GM19025 (cell line): ENCODE data around the gene GSTK1.

ENCODE experiments used
- ATAC-seq: cut with Tn5 transposase; IDR thresholded peaks from one replicate; pipeline ENCODE4 v1.9.1; 2021; ENCODE audit warnings: mild to moderate bottlenecking, low read depth, moderate library complexity; ENCODE audit not compliant: unreplicated experiment

GSTK1 gene

DNA sequence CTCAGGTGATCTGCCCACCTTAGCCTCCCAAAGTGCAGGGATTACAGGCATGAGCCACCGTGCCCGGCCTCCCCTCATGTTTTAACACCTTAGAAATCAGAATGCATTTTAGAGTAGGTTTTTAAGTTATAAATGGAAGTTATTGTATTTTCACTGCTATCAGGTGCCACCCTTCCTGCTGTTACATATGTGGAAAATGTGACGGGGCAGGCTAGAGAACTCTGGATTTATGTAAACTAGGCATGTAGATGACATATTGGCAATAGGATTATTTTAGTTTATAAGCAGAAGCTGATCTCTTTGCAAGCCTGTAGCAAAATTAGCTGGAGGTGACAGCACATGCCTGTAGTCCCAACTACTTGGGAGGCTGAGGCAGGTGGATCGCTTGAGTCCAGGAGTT, 27.1 kb downstream of the GSTK1 start:
- ATAC-seq, result no peak

DNA sequence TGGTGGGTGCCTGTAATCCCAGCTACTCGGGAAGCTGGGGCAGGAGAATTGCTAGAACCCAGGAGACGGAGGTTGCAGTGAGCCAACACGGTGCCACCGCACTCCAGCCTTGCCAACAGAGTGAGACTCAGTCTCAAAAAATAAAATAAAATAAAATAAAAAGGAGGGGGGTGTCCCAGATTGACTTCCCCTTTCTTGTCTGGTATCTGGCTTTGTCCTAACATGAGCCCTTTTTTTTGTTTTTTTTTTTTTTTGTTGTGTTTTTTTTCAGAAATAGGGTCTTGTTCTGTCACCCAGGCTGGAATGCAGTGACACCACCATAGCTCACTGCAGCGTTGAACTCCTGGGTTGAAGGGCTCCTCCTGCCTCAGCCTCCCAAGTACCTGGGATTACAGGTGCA, 29.6 kb downstream of the GSTK1 start:
- no peak for ATAC-seq

DNA sequence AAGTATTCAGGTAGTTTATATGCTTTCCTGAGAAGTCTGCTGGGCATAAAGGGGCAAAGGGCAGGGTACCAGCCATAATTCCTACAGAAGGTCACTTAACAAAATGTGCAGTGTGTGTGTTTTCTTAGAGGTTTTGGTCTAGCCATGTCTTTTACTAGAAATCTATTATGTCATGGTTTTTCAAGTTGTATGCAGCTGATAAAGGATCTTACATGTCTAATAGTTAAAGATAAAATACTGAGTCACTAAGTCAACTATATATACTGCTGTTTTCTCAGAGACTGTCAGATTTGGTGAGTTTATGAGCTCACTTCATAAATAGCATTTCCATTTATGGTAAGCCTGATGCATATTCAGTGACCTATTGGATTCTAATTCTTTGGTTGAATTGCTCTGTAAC, 32.6 kb downstream of the GSTK1 start:
- ATAC-seq, result no peak

DNA sequence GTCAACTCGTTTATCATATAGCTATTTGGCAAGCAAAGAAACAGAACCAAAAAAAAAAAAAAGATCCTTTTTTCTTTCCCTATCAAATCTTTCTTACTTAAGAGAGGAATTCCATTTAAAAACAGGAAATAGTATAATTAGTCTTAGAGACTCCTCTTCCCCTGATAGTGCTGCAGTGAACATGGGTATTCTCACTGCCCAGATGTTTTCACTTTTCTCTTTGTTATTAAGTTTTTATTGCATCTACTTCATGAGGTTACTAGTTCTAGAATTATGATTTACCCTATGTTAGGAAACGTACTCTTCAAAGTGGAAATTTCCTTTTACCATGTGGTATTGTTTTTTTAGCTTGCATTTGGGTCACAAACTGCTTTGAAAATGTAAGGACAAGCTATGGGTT, 33.4 kb downstream of the GSTK1 start:
- no peak for ATAC-seq

DNA sequence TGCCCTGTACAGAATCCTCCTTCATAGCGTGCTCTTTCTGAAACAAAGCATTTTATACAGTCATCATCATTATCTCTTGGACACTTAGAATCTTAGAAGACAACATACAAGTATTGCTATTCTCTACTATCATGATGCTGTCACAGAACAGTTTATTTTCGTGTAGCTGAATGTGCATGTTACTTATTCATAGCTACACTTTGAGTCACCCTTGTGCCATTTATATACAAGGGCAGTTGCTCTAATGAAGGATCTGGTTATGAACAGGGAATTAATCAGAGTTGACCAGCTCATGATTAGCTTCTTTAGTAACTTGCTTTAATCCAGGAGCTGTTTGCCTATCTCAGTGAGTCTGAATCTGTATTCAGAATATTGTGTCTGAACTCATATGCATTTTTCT, 36.1 kb downstream of the GSTK1 start:
- ATAC-seq, result no peak

DNA sequence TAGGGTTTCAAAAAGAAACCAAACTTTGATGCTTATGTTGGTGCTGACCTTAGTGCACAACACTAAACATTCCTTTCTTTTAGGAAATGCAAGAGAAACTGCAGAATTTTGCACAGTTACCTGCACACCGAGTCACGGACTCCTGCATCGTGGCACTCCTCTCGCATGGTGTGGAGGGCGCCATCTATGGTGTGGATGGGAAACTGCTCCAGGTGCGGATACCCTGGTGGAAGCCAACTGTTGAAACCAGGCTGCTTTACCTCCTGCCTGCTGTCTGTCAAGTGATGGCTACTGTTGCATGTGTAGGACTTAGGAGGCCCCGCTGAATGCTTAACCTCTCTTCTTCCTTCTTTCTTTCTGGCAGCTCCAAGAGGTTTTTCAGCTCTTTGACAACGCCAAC, 36.6 kb downstream of the GSTK1 start:
- ATAC-seq, result peak; percentile 64

DNA sequence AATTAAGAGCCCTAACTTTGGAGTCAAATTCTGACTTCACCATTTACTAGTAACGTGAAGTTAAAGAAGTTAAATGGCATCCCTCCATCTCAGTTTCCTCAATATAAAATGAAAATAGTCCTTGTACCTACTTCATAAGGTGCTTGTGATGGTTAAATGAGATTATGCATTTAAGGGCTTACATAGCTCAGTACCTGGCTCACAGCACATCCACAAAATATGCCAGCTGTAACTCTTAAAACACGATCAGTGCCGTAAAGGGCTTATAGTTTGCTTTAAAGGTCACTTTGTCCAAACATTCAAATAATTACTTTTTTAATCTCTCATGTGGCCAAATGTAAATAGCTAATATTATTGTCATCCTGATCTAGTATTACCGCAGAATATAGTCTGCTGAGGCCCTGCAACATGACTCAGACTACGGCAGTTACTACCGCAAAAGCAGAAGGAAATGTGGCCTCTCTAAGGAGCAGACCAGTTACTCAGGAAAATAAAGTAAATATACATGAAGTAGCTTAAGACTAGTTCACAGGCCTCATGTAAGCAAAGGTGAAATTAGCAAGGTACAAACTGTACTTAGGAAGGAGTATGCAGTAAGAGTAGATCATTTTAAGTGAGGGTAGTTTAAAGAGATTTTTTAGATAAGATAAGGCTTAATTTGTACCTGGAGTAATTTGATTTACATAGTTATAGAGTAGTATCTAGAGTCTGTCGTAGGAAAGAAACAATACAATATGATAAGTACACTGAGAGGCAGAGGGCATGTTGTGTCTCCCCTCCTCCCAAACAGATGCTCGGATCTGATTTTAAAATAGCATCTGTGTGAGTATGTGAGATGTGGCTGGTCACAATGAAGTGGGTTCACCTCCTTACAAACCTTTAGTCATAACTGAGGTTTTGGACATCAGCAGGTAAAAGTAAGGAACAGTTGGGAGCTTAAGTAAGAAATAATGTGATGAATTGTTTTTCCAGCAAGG, 38.0 kb downstream of the GSTK1 start:
- ATAC-seq, result no peak

DNA sequence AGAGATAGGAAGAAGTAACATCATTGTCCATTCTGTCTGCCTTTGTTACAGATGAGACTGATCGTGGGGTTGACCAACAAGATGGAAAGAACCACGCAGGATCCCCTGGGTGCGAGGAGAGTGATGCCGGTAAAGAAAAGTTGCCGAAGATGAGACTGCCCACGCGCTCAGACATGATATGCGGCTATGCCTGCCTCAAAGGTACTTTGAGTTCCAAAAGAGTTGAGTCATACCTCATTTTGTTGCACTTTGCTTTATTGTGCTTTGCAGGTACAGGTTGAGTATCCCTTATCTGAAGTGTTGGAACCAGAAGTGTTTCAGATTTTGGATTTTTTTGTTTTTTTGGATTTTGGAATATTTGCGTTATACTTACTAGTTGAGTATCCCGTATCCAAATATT, 40.5 kb downstream of the GSTK1 start:
- no peak for ATAC-seq

DNA sequence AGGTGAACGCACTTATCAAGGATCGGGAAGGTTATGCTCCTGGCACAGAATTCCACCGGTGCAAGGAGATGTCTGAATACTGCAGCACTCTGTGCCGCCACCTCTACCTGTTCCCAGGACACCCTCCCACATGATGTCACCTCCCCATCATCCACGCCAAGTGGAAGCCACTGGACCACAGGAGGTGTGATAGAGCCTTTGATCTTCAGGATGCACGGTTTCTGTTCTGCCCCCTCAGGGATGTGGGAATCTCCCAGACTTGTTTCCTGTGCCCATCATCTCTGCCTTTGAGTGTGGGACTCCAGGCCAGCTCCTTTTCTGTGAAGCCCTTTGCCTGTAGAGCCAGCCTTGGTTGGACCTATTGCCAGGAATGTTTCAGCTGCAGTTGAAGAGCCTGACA, 41.7 kb downstream of the GSTK1 start:
- ATAC-seq, result no peak

DNA sequence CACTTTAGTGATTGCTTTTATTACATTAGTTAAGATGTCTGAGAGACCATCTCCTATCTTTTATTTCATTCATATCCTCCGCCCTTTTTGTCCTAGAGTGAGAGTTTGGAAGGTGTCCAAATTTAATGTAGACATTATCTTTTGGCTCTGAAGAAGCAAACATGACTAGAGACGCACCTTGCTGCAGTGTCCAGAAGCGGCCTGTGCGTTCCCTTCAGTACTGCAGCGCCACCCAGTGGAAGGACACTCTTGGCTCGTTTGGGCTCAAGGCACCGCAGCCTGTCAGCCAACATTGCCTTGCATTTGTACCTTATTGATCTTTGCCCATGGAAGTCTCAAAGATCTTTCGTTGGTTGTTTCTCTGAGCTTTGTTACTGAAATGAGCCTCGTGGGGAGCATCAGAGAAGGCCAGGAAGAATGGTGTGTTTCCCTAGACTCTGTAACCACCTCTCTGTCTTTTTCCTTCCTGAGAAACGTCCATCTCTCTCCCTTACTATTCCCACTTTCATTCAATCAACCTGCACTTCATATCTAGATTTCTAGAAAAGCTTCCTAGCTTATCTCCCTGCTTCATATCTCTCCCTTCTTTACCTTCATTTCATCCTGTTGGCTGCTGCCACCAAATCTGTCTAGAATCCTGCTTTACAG, 42.3 kb downstream of the GSTK1 start:
- no peak for ATAC-seq

DNA sequence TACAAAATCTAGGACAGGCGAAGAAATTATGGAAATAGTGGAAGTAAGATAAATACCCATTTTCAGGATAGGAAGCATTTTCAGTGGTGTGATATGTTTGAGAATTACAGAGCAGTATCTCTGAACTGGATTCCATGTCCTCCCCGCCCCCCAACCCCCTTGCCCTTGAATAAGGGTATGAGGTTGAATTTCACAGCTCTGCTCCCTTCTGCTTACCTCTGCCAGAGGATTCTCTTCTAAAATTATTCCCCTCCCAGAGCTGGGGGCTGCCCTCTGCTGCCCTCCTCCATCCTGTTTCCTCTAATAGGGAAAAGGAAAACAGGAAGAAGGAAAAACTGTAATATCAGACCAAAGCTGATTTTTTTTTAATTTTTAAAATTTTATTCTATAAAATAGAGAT, 45.4 kb downstream of the GSTK1 start:
- no peak for ATAC-seq

DNA sequence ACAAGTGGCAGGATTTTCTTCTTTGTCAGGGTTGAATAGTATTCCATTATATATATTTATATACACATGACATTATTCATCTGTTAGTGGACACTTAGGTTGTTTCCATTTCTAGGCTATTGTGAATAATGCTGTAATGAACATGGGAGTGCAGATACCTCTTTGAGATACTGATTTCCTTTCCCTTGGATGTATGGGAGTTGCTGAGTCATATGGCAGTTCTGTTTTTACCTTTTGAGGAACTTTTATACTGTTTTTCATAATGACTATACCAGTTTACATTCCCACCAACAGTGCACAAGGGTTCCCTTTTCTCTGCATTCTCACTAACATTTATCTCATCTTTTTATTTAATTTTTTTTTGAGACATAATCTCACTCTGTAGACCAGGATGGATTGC, 50.9 kb downstream of the GSTK1 start:
- ATAC-seq, result no peak

DNA sequence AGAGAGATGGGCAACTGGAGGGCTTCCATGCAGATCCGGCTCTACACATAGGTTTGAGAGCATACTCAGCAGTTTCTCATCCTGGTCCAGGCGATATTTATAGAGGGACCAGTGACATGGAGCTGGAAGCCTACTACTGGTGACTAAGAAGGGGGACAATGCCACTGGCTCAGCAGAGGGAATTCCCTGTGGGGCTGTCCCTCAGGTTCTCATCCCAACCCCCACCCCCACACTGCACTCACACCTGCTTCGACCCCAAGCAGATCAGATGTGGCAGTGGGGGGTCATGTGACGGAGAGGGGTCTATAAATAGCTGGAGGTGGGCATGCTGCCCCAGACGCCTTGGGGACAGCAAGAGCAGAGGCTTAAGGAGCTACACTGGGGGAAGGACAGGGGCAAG, 52.5 kb downstream of the GSTK1 start, which contains the start of gene CLCN1:
CLCN1 (plus strand) TSS at position 336 of the 400 bp plus-strand sequence. CDS start 102 bp downstream, outside the sequence.
- no peak for ATAC-seq

DNA sequence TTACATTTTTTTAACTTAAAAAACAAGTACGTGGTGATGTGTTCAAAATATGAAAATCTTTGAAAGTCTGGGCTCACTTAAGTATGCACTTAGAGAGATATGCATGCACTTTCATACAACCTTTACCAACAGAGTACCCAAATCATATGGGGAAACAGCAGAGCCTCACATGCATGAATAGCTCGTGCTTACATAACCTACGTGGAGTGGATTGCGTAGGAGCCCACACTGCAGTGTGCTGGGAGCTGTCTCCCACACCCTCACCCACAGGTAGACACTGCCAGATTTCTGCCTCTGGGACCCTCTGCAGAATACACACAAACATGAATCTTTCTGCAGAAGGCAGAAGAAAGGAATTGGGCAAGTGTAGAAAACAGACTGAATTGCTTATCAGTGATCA, 53.3 kb downstream of the GSTK1 start:
- no peak for ATAC-seq

DNA sequence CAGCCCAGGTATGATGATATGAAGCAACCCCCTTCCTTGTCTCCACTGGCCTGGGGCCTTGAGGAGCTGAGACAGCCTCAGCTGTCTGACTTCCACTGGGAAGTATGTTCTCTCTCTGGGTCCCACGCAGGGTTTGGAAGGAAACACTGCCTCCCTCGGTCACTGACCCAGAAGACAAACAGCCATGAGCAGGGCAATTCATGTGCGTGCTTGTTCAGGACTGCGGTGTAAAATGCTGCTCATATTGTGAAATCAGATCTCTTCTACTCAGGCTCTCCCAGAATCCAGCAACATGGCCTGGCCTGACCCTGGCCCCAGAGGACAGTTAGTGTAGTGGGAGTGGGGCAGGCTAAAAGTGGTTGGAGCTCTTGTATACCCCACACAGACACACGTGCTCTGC, 55.4 kb downstream of the GSTK1 start:
- no peak for ATAC-seq
